ENCODE results near the gene TNKS2. TPM values are rescaled to one million over a fixed set of nuclear protein-coding genes. Genes with fewer than 3 reads are reported as not detected.

Gene TNKS2
- total and polyA plus RNA-seq, 2 experiments from 2014 or later: 11.9 to 40.4 TPM

- TF ChIP-seq EZH2 (IDR thresholded peaks at IDR 0.05; ENCODE audit: borderline replicate concordance) (no peak), CTCF (IDR thresholded peaks at IDR 0.05; ENCODE audit: poor library complexity) (no peak), EZH2phosphoT487 (IDR thresholded peaks at IDR 0.05; ENCODE audit: low read depth, severe bottlenecking, unreplicated experiment) (no peak)
- Histone ChIP-seq H3K4me1 (ENCODE audit: insufficient read depth) (peaks cover 30% of the 10 kb centered on the region), H3K27me3 (no peaks in the 10 kb centered on the region), H3K27ac (no peak overlapping the region), H4K20me1 (ENCODE audit: insufficient read depth, poor library complexity, severe bottlenecking) (peaks cover 59% of the 10 kb centered on the region), H3K36me3 (replicated peaks; ENCODE audit: insufficient read depth, low read depth) (no peaks in the 10 kb centered on the region), H3K79me2 (peaks cover 77% of the 10 kb centered on the region), H3K9me3 (ENCODE audit: low read depth) (no peaks in the 10 kb centered on the region), H2AFZ (no peak overlapping the region), H3K4me2 (peak overlapping the region; percentile 74), H3K4me3 (peak overlapping the region; percentile 98), H3K9me2 (replicated peaks; ENCODE audit: insufficient read depth) (no peaks in the 10 kb centered on the region)
- WGBS (ENCODE audit: low lambda C conversion rate, missing lambda C conversion rate): 93% methylated on average over 1 of the region's 1 CpG
- DNase-seq (ENCODE audit: low spot score): no peak
These were observed 2.5 kb downstream of the TNKS2 start for GRCh38 chr10:91800756-91801155.

- H3K4me1 ChIP-seq (ENCODE audit: insufficient read depth): peaks cover 14% of the 10 kb centered on the region
- no peaks in the 10 kb centered on the region for H3K36me3 ChIP-seq (replicated peaks; ENCODE audit: insufficient read depth, low read depth)
- H3K9me3 ChIP-seq (ENCODE audit: low read depth): no peaks in the 10 kb centered on the region
- no peaks in the 10 kb centered on the region for H3K27me3 ChIP-seq
- TF ChIP-seq CTCF (IDR thresholded peaks at IDR 0.05; ENCODE audit: poor library complexity): no peak
- no peak for TF ChIP-seq EZH2 (IDR thresholded peaks at IDR 0.05; ENCODE audit: borderline replicate concordance)
- no peak for TF ChIP-seq EZH2phosphoT487 (IDR thresholded peaks at IDR 0.05; ENCODE audit: low read depth, severe bottlenecking, unreplicated experiment)
- no peak for DNase-seq (ENCODE audit: low spot score)
- 100% methylated on average over 3 of the region's 3 CpGs for WGBS (ENCODE audit: low lambda C conversion rate, missing lambda C conversion rate)
- H3K4me2 ChIP-seq: peak overlapping the region; percentile 45
- no peak overlapping the region for H3K4me3 ChIP-seq
- H3K27ac ChIP-seq: peak overlapping the region; percentile 29
- H3K79me2 ChIP-seq: peaks cover 99% of the 10 kb centered on the region
- peaks cover 77% of the 10 kb centered on the region for H4K20me1 ChIP-seq (ENCODE audit: insufficient read depth, poor library complexity, severe bottlenecking)
- H2AFZ ChIP-seq: no peak overlapping the region
- no peaks in the 10 kb centered on the region for H3K9me2 ChIP-seq (replicated peaks; ENCODE audit: insufficient read depth)
These were observed 5.3 kb downstream of the TNKS2 start for GRCh38 chr10:91803386-91804125.

- no peak overlapping the region for H3K4me3 ChIP-seq
- H3K4me1 ChIP-seq (ENCODE audit: insufficient read depth): peaks cover 14% of the 10 kb centered on the region
- TF ChIP-seq EZH2 (IDR thresholded peaks at IDR 0.05; ENCODE audit: borderline replicate concordance) (no peak), EZH2phosphoT487 (IDR thresholded peaks at IDR 0.05; ENCODE audit: low read depth, severe bottlenecking, unreplicated experiment) (no peak), CTCF (IDR thresholded peaks at IDR 0.05; ENCODE audit: poor library complexity) (no peak)
- H3K36me3 ChIP-seq (replicated peaks; ENCODE audit: insufficient read depth, low read depth): no peaks in the 10 kb centered on the region
- peak overlapping the region; percentile 26 for H3K27ac ChIP-seq
- peak overlapping the region; percentile 39 for H3K4me2 ChIP-seq
- no peaks in the 10 kb centered on the region for H3K9me2 ChIP-seq (replicated peaks; ENCODE audit: insufficient read depth)
- H3K9me3 ChIP-seq (ENCODE audit: low read depth): no peaks in the 10 kb centered on the region
- no peaks in the 10 kb centered on the region for H3K27me3 ChIP-seq
- no peak for DNase-seq (ENCODE audit: low spot score)
- H4K20me1 ChIP-seq (ENCODE audit: insufficient read depth, poor library complexity, severe bottlenecking): peaks cover 82% of the 10 kb centered on the region
- no peak overlapping the region for H2AFZ ChIP-seq
- H3K79me2 ChIP-seq: peaks cover 99% of the 10 kb centered on the region
These were observed 5.9 kb downstream of the TNKS2 start for GRCh38 chr10:91804126-91804510.

Measured in hepatocyte (in vitro differentiated cells).